ENCODE data around the gene TMEM134. TPM values are rescaled to one million over a fixed set of nuclear protein-coding genes. Genes with fewer than 3 reads are reported as not detected.

The TMEM134 gene
- total and polyA plus RNA-seq, 10 of the 15 experiments (the other 5 are each of a cell fraction or from before 2014, with no cell fraction given) = 1.6 to 93.8 (median 27.8) TPM

DNA sequence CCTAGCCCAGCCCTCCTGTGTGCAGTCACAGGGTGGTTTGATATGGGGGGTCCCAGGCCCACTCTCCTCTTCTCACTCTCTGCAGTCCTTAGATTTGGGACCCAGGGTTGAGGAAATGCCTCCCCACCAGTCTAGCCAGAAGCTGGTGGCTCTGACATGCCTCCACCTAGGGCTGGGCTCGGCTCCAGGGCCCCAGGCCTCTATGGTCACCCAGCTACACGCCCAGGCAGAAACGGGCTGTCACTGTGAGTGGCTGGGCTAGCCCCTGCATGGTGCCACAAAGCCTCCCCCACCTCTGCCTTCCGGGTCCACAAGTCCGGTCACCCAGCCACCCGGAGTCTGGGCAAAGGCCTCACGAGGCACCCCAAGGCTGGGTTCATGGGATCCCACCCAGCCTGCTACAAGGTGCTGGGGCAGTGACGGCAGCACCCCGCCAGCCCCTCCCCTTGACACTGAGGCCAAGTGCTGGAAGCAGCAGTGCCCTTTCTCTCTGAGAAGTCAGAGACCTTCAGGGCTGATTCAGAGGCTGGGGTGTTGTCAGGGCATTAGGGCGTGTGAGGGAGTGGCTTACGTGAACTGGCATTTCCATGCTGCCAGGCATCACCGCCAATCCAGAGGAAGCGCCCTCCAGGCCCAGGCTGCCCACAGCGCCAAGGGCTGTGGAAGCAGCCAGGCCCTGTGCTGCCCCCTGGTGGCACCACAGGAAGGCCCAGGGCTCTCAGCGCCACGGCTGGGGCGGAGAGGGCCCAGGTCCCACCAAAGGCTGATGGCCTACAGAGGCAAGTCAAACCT lies 36.8 kb upstream of the TMEM134 start (continued):
- TF ChIP-seq, protein P1, sequence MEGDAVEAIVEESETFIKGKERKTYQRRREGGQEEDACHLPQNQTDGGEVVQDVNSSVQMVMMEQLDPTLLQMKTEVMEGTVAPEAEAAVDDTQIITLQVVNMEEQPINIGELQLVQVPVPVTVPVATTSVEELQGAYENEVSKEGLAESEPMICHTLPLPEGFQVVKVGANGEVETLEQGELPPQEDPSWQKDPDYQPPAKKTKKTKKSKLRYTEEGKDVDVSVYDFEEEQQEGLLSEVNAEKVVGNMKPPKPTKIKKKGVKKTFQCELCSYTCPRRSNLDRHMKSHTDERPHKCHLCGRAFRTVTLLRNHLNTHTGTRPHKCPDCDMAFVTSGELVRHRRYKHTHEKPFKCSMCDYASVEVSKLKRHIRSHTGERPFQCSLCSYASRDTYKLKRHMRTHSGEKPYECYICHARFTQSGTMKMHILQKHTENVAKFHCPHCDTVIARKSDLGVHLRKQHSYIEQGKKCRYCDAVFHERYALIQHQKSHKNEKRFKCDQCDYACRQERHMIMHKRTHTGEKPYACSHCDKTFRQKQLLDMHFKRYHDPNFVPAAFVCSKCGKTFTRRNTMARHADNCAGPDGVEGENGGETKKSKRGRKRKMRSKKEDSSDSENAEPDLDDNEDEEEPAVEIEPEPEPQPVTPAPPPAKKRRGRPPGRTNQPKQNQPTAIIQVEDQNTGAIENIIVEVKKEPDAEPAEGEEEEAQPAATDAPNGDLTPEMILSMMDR (IDR thresholded peaks at IDR 0.05 in 2 of 3, conservative IDR thresholded peaks at IDR 0.05 in 1 of 3; ENCODE audit: control insufficient read depth in 2 of 3, extremely low read depth in 1 of 3, insufficient read depth in 1 of 3, low read depth in 3 of 3, low read length in 3 of 3) = peak; percentile 93 to 99 (median 95)
- TF ChIP-seq HDGF (IDR thresholded peaks at IDR 0.05) = peak; percentile 99
- TF ChIP-seq STAT3 (IDR thresholded peaks at IDR 0.05; ENCODE audit: low read depth, low read length) = no peak
- TF ChIP-seq EGR1 (IDR thresholded peaks at IDR 0.05; ENCODE audit: borderline replicate concordance in 1 of 2, low read depth in 2 of 2, low read length in 2 of 2) = peak in 1 of 2 experiments; percentile 34; a peak in 1 of 3 replicates
- peak; percentile 23; the same call in 1 of the 2 replicates for TF ChIP-seq ATF7 (IDR thresholded peaks at IDR 0.05; ENCODE audit: low read depth)
- no peak for TF ChIP-seq SREBF2 (IDR thresholded peaks at IDR 0.05; ENCODE audit: low read length)
- peak; percentile 36 to 62; a peak in 1 of 4 replicates for TF ChIP-seq BHLHE40 (IDR thresholded peaks at IDR 0.05; ENCODE audit: borderline replicate concordance in 1 of 2, low read depth in 2 of 2, low read length in 1 of 2)
- 0 out of 2 replicates have a peak, but pooled peaks have one; percentile 62 for TF ChIP-seq STAT1 (conservative IDR thresholded peaks at IDR 0.05)
- no peak for TF ChIP-seq SMAD5 (IDR thresholded peaks at IDR 0.05; ENCODE audit: low read depth)
- no peak for TF ChIP-seq BMI1 (IDR thresholded peaks at IDR 0.05; ENCODE audit: borderline replicate concordance)
- TF ChIP-seq BCL11A (IDR thresholded peaks at IDR 0.05; ENCODE audit: low read depth, low read length) = no peak
- peak; percentile 35; the same call in 1 of the 2 replicates for TF ChIP-seq MEF2A (IDR thresholded peaks at IDR 0.05; ENCODE audit: insufficient read depth, low read depth, low read length)
- peak; percentile 95 for TF ChIP-seq SMARCA5 (IDR thresholded peaks at IDR 0.05)
- TF ChIP-seq, protein P2, sequence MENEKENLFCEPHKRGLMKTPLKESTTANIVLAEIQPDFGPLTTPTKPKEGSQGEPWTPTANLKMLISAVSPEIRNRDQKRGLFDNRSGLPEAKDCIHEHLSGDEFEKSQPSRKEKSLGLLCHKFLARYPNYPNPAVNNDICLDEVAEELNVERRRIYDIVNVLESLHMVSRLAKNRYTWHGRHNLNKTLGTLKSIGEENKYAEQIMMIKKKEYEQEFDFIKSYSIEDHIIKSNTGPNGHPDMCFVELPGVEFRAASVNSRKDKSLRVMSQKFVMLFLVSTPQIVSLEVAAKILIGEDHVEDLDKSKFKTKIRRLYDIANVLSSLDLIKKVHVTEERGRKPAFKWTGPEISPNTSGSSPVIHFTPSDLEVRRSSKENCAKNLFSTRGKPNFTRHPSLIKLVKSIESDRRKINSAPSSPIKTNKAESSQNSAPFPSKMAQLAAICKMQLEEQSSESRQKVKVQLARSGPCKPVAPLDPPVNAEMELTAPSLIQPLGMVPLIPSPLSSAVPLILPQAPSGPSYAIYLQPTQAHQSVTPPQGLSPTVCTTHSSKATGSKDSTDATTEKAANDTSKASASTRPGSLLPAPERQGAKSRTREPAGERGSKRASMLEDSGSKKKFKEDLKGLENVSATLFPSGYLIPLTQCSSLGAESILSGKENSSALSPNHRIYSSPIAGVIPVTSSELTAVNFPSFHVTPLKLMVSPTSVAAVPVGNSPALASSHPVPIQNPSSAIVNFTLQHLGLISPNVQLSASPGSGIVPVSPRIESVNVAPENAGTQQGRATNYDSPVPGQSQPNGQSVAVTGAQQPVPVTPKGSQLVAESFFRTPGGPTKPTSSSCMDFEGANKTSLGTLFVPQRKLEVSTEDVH (IDR thresholded peaks at IDR 0.05; ENCODE audit: low read depth, partially characterized antibody) = no peak
- 0 out of 2 replicates have a peak, but pooled peaks have one; percentile 30 for TF ChIP-seq TCF3 (IDR thresholded peaks at IDR 0.05; ENCODE audit: borderline replicate concordance, insufficient read depth, low read depth, low read length)
- no peak for TF ChIP-seq PML (IDR thresholded peaks at IDR 0.05; ENCODE audit: low read length)
- TF ChIP-seq EP300 (IDR thresholded peaks at IDR 0.05; ENCODE audit: borderline replicate concordance in 1 of 2, control insufficient read depth in 1 of 2, low read depth in 2 of 2, low read length in 2 of 2) = no peak
- TF ChIP-seq HCFC1 (IDR thresholded peaks at IDR 0.05; ENCODE audit: low read length) = no peak
- no peak for TF ChIP-seq CHD4 (IDR thresholded peaks at IDR 0.05)
- TF ChIP-seq ZNF207 (IDR thresholded peaks at IDR 0.05; ENCODE audit: borderline replicate concordance) = peak; percentile 83
- TF ChIP-seq, protein P3, sequence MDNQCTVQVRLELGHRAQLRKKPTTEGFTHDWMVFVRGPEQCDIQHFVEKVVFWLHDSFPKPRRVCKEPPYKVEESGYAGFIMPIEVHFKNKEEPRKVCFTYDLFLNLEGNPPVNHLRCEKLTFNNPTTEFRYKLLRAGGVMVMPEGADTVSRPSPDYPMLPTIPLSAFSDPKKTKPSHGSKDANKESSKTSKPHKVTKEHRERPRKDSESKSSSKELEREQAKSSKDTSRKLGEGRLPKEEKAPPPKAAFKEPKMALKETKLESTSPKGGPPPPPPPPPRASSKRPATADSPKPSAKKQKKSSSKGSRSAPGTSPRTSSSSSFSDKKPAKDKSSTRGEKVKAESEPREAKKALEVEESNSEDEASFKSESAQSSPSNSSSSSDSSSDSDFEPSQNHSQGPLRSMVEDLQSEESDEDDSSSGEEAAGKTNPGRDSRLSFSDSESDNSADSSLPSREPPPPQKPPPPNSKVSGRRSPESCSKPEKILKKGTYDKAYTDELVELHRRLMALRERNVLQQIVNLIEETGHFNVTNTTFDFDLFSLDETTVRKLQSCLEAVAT (IDR thresholded peaks at IDR 0.05) = peak; percentile 92; the same call in 1 of the 2 replicates
- TF ChIP-seq, protein P4, sequence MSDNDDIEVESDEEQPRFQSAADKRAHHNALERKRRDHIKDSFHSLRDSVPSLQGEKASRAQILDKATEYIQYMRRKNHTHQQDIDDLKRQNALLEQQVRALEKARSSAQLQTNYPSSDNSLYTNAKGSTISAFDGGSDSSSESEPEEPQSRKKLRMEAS (IDR thresholded peaks at IDR 0.05; ENCODE audit: low read depth, low read length) = peak; percentile 62; the same call in 1 of the 2 replicates
- no peak for TF ChIP-seq NR2C1 (IDR thresholded peaks at IDR 0.05)

Measured in GM12878 (cell line).